GM19023 (cell line): Measurements from ENCODE around the gene STRADB.
"Not testable (repeated sequence)": the region's sequence is repeated elsewhere in the genome, so short reads cannot be mapped to it uniquely, and the experiment has no call there.

Source experiments
- ATAC-seq: cut with Tn5 transposase; IDR thresholded peaks from one replicate; pipeline ENCODE4 v1.9.1; 2021; ENCODE audit warnings: mild to moderate bottlenecking, moderate library complexity; ENCODE audit not compliant: unreplicated experiment

Gene STRADB

DNA sequence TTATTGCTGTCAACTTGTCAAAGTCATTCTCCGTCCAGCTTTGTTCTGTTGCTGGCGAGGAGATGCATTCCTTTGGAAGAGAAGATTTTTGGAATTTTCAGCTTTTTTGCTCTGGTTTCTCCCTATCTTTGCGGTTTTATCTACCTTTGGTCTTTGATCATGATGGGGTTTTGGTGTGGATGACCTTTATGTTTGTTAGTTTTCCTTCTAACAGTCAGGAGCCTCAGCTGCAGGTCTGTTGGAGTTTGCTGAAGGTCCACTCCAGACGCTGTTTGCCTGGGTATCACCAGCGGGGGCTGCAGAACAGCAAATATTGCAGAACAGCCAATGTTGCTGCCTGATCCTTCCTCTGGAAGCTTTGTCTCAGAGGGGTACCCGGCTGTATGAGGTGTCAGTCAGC lies 21.7 kb upstream of the STRADB start:
- ATAC-seq: not testable (repeated sequence)

DNA sequence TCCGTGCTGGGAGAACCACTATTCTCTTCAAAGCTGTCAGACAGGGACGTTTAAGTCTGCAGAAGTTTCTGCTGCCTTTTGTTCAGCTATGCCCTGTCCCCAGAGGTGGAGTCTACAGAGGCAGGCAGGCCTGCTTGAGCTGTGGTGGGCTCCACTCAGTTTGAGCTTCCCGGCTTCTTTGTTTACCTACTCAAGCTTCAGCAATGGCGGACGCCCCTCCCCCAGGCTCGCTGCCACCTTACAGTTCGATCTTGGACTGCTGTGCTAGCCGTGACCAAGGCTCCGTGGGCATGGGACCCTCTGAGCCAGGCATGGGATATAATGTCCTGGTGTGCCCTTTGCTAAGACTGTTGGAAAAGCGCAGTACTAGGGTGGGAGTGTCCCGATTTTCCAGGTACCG lies 21.2 kb upstream of the STRADB start:
- not testable (repeated sequence) for ATAC-seq

DNA sequence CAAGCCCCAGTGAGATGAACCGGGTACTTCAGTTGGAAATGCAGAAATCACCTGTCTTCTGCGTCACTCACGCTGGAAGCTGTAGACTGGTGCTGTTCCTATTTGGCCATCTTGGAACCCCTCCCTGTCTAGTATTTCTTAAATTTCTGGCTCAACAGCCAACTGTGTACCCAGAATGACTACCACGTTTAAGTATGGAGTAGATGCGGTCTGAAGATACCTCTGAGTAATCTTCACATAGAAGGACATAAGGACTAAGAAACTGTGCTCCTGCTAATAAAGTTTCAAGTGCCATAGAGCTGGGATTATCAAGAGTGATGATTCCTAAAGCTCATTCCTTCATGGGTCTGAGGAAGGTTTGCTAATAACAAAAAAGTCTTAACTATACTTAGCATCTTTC lies 20.7 kb upstream of the STRADB start:
- ATAC-seq: no peak

DNA sequence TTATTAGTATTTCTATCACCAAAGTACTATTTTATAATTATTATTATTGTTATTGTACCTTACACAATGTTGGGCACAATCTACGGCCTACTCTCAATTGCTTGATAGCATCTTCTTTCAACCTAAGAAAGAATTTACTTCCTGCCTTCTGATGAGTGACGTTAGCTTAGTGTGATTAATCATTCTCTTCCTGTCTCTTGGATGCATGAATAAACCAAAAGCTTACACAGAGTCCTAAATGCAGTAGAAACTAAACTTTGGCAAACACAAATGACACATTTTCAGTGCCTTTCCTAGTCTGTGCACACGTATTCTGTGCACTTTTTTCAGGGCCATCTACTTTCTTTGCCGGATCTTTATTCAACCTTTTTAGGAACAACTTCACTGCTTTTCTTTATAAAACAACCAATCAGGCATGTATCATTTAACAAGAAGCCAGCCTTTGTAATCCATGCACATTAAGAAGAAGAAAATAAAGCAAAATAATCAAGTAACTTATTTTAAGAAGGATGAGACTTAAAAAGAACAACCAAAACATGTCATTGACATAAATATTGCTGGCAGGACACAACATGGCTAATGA lies 19.4 kb upstream of the STRADB start:
- ATAC-seq: no peak

DNA sequence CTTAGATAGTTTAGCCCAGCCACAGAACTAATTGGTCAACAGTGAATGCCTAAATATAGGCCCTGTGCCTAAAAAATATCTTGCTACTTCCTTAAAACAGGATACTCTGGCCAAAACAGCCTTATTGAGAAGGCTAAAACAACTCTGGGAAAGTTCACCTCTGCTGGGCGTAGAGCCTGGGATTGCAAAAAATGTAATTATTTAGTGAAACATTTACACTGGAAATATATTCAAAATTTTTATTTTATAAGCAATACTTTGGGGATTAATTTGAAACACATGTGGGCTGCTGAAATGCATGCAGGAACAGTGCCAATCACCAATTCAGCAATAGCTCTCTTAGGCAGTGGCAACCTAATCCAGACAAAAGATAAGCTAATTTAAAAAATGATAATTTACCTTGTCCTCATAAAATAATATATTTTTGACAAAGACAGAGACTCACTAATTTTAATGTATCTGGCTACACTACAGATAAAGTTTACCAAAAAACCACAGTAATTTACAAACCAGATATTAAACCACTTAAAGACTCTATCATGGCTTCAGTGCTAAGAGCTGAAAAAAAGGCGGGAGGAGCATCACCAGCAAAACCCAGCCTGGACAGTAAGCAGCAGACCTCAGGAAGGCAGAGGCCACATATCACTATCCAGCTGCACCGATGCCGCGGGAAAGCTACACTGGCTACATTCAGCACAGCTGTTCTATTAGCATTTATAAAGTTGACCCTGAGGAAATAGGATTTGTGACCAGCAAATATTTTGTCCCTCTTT lies 18.7 kb upstream of the STRADB start:
- no peak for ATAC-seq

DNA sequence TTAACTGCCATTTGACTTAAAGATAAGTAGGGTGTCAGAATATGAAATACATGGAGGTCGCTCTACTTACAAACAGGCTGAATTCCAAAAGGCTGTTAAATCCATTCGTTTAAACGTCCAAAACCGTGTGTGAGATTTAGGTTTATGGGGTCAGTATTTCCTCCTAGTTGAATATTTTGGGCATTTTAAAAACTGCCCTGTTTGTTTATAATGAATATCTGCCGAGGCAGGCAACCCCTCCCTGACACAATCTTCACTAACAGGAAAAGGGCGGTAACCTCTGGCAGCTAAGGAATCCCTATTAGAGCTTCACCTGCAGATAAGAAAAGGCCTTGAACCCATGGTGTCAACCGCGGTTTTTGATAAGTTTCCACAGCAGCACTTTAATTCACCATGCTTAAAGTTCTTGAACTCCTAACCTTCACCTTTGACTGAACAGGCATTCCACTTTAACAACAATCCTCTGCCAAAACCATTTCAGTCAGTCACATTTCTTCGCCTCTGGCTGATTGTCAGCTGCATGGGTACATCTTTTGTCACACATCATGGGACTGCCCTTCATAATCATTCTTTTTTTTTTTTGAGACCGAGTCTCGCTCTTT lies 18.0 kb upstream of the STRADB start:
- ATAC-seq: no peak

DNA sequence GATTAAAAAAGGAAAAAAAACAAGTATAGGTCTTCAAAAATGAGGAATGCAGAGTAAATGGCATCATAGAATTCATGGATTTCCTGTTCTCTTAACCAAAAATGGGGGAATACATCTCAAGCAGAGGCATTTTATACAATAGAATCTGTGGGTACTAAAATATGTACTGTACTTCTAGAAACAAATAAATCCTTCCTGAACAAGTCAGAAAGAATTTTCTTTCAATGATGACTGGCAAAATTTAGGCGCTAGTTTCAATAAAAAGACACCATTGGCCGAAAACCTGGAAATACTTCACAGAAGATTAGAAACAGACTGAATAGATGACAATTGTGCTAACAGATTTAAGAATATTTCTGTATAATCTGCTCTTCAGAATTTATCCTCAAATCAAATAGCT lies 15.4 kb upstream of the STRADB start:
- no peak for ATAC-seq

DNA sequence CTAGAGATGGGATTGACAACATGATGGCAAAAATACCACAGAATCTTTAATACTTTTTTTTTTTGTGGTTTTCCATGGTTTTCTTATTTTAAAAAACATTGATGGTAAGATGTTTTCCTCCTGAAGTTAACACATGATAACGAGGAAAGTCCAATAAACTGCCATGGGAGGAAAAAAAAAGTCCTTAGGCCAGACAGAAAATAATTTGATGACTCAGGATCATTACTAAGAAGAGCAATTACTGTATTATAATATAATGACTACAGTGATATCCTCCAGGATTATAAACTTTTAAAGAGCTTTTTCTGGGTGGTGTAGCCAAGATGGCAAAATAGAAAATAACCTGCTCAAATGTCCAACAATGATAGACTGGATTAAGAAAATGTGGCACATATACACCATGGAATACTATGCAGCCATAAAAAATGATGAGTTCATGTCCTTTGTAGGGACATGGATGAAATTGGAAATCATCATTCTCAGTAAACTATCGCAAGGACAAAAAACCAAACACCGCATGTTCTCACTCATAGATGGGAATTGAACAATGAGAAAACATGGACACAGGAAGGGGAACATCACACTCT lies 12.1 kb upstream of the STRADB start:
- ATAC-seq: not testable (repeated sequence)

DNA sequence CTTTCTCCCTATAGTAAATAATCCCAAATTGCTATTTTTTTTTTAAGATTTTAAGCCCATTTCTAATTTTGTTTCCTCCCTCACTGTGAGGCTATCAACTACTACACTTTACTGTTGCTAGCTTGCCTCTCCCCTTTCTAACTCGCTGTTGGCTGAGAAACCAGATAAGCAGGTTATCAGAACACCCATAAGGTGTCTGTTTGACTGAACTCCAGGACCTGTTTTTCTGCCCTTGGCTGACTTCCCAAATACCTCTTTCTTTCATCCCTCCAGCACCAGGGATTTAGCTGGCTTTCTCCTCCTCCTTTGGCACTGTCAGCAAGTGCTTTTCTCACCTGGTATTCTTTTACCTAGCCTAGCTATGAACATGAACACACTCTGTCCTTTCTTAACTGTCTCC lies 11.4 kb upstream of the STRADB start:
- ATAC-seq: no peak

DNA sequence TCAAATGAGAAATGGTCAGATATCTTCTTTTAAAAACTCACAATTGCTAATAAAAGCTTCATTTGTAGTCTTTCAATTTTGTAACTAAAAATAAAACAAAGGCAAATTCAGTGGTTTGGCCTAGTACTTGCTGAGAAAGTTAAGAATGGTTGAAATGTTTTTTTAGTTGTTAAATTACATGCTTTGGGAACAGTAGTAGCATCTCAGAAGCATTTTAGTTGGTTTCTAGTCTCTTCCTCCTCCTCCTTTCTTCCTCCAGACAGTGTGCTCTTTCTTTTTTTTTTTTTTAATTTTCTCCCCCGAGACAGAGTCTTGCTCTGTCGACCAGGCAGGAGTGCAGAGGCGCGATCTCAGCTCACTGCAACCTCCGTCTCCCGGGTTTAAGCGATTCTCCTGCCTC lies 10.1 kb upstream of the STRADB start:
- ATAC-seq: no peak

DNA sequence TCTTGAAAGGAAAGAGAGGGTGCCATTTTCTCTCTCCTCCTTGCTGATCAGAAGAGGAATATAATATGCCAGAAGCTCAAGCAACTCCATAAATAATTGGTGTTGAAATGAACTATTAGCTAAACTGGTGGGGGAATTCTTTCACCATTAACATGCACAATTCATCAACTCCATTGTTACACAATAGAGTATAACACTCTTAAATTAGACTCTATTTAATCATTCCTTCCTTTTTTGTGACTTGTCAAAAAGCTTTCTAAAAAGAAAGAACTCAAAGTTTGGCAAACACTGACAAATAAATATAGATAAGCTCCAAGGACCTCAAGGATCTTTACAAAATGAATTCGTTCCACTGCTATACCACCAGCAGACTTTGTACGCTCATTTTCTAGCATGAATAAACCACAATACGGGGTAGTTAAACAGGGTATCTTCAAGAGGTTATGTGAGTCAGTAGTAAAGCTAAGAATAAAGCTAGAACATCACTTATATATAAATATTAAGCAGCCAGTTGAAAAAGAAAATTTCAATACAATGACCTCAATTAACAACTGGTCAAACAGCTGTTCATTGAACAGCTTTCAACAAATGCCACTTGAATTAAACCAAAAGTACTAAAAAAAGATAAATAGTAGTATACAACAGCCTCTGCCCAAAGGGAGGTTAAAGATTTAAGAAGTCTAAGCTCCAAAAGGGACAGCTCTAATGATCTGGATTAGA lies 6.6 kb upstream of the STRADB start:
- no peak for ATAC-seq

DNA sequence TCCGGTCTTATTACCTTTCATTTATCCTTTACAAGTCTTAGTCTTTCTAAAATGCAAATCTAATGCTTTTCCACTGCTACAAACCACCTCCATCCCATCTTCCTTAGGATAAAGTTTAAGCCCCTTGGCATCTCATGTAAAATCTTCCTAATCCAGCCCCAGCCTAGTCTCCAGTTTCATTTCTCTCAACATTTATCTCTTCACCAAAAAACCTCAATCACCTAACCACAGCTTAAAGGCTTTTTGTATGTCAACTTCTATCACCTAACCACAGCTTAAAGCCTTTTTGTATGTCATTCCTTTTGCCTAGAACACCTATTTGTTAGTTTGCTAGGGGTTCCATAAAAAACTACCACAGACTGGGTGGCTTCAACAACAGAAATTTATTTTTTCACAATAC lies 4.5 kb upstream of the STRADB start:
- ATAC-seq: no peak

DNA sequence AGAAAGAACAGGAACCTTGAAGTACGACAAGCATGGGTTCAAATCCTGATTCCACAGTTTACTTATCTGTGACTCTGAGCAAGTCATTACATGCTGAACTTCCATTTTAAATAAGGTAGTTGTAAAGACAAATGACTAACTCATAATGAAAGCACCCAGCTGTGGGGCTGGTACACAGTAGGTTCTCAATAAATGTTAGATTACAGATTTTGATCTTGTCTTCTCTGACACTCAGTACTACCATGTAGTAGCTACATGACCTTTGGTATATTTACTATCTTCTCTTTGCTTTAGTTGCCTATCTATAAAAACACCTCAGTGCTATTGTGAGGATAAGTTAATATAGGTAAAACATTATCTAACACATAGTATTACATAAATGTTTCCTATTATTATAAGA lies 3.5 kb upstream of the STRADB start:
- ATAC-seq: no peak

DNA sequence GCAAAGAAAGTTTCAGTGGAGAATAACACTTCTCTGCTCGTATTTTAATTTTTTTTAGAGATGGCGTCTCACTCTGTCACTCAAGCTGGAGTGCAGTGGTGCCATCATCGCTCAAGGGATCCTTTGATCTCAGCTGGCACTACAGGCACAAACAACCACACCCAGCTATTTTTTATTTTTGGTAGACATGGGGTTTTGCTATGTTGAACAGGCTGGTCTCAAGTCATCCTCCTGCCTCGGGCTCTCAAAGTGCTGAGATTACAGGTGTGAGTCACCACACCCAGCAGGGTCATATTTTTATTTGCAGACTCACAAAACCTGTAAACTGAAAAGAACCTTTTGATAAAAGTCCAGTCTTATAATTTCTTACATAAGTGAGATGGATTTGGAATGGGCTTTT lies 2.8 kb upstream of the STRADB start:
- ATAC-seq: no peak

DNA sequence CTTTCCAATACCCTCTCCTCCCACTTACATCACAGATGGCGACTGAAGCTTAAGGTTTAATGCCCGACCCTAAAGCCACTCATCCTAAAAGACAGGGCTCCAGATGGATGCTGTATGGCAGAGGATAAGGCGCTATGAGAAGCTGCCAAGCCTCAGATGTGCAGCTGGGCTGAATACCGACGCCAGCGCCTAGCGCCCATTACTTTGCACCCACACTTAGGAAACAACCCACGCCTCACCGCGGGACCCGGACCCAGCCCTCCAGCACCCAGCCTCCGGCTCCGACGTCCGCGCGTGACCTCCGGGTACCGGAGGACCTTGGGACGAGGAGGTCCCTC lies 617 bp upstream of the STRADB start:
- no peak for ATAC-seq

DNA sequence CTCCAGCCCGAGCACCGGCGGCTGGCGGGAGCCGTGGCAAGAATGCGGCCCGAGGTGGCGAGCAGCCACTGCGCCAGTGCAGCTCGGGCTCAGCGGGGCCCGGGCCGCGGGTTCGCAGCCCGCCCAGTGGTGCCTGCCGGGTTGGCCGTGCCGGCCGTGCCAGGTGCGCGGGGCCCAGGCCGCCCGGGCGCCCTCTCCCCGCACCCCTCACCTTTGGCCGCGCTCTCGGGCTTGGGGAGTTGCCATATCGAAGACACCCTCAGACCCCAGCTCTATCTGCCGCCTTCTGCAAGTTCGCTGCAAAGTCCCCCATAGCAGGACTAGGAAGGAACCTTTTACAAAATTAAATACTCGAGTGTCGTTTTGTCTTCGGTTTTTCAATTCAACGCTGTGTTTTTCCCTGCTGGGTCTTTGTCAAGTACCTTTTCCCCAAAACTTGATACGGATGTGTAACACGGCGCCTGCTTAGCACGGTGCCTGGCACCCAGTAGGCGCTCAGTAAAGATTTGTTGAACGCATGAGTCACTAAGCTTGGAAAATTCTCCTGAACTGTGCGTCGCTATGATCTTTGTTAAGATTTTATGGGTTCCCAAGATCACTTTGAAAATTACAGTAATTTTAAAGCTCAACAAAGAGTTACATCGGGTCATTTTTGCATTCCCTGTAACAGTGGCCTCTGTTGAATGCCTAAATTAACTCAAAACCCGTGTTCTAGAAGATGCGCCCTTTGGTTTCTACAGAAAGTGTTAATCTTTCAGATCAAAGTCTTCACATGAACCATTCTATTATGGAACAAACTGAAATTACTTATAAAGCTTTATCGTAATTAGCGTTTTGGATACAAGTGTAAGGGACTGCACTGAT lies 750 bp downstream of the STRADB start:
- no peak for ATAC-seq

DNA sequence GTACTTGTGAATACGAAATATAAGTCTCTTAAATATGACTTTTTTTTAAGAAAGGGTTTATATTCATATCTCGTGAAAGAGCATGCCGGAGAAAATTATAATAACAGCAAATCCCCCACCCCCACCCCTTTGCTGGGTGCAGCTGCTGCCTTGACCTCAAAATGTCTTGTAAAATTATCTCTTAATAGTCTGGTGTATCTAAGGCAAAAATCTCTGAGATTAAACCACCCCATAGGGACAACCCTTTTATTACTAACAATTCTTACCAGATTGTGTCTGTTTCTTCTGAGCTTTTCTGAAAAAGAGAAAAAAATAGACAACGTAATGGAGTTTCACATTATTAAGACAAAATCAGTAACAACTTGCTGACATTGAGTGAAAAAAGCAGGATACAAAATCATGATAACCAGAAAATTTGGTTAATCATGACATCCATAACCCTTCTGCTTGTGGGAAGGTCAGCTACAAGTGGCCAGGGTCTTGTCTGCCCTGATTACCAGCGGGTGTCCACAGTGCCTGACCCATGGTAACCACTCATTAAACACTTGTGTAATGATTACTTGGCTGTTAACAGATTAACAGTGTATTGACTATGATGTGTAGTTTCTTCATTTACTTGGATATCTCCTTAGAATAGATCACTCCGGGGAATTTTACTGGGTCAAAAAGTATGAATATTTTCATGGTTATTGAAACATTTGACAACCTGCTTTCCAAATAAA lies 1.5 kb downstream of the STRADB start:
- no peak for ATAC-seq

DNA sequence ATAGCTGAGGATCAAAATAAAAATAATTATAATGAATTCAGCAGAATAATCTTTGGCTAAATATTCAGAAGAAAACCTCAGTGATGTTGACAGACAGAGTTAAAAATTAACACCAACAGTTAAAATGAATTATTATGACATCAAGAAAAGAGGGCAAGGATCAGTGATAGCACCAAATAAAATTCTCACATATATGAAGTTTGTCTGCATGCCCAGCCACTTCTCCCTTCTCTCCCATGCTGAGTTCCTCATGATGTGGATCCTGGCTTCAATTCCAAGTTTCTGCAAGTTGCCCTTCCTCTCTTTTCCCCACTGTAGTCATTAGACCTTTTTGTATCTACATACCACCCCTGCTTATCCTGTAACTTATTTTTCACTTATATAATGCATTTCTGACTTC lies 6.8 kb downstream of the STRADB start:
- ATAC-seq: no peak

DNA sequence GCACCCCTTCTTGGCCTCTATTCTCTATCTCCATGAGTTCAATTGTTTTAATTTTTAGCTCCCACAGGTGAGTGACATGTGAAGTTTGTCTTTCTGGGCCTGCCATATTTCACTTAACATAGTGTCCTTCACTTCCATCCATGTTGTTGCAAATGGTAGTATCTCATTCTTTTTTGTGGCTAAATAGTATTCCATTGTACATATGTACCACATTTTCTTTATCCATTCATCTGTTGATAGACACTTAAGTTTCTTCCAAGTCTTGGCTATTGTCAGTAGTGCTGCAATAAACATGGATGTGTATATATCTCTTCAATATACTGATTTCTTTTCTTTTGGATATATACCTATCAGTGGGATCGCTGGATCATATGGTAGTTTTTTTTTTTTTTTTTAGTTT lies 9.0 kb downstream of the STRADB start:
- no peak for ATAC-seq

DNA sequence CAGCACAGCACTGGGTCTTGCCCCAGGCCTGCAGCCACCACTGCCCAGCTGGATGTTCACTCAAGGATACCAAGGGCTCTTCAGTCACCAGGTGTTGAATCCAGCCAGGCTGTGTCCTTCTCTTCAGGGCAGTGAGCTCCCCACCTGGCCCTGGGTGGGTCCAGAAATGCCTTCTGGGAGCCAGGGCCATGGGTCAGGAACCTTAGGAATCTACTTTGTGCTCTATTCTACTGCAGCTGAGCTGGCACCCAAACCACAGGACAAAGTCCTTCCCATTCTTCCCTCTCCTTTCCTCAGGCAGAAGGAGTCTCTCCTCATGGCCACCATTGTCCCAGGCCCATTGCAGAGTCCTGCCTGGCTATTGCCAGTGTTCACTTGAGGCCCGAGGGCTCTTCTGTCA lies 13.0 kb downstream of the STRADB start:
- no peak for ATAC-seq
